ELF-1 (cell line): Measurements from ENCODE around the gene PLA2G4B.
A peak's percentile ranks its signal among the peaks of the same experiment; 100 is the strongest.

Experiments used
- DNase-seq: peaks from one replicate; pipeline ENCODE4 v3.0.0-alpha.2; 2016; ENCODE audit warnings: low read depth, low spot score

Gene PLA2G4B

GRCh38 chr15:41849204-41849603 lies 10.6 kb downstream of the PLA2G4B start:
- DNase-seq = no peak

- DNase-seq = no peak
These were observed 11.2 kb downstream of the PLA2G4B start for GRCh38 chr15:41849861-41850260.

GRCh38 chr15:41850482-41851166 lies 12.0 kb downstream of the PLA2G4B start:
- no peak for DNase-seq

GRCh38 chr15:41851167-41851523 lies 12.5 kb downstream of the PLA2G4B start:
- DNase-seq = no peak

GRCh38 chr15:41851755-41852370 lies 13.2 kb downstream of the PLA2G4B start:
- no peak for DNase-seq

- peak; percentile 68 for DNase-seq
These were observed 14.3 kb downstream of the PLA2G4B start for GRCh38 chr15:41852736-41853590.

GRCh38 chr15:41853831-41854230 lies 15.2 kb downstream of the PLA2G4B start:
- no peak for DNase-seq

GRCh38 chr15:41854443-41854842 lies 15.8 kb downstream of the PLA2G4B start:
- no peak for DNase-seq

GRCh38 chr15:41855261-41855961 lies 16.8 kb downstream of the PLA2G4B start:
- no peak for DNase-seq

- no peak for DNase-seq
These were observed 17.6 kb downstream of the PLA2G4B start for GRCh38 chr15:41856262-41856661.

GRCh38 chr15:41856716-41857115 lies 18.1 kb downstream of the PLA2G4B start:
- no peak for DNase-seq

GRCh38 chr15:41857316-41857715 lies 18.7 kb downstream of the PLA2G4B start:
- no peak for DNase-seq

- DNase-seq = no peak
These were observed 20.1 kb downstream of the PLA2G4B start for GRCh38 chr15:41858756-41859155.

GRCh38 chr15:41860049-41860828 lies 21.6 kb downstream of the PLA2G4B start:
- DNase-seq = no peak

- no peak for DNase-seq
These were observed 23.2 kb downstream of the PLA2G4B start for GRCh38 chr15:41861736-41862356.

- no peak for DNase-seq
These were observed 24.0 kb downstream of the PLA2G4B start for GRCh38 chr15:41862515-41863116.

- no peak for DNase-seq
These were observed 26.9 kb downstream of the PLA2G4B start for GRCh38 chr15:41865490-41866055.

GRCh38 chr15:41866263-41866703 lies 27.6 kb downstream of the PLA2G4B start:
- peak; percentile 84 for DNase-seq

GRCh38 chr15:41866872-41867579 lies 28.4 kb downstream of the PLA2G4B start:
- no peak for DNase-seq
